Measurements from ENCODE around the gene PIGU. TPM values are rescaled to one million over a fixed set of nuclear protein-coding genes. Genes with fewer than 3 reads are reported as not detected.
A peak's percentile ranks its signal among the peaks of the same experiment; 100 is the strongest.

Gene PIGU
- total RNA-seq, 2 donors from 2014 or later, result 20.1 to 20.6 TPM

DNA sequence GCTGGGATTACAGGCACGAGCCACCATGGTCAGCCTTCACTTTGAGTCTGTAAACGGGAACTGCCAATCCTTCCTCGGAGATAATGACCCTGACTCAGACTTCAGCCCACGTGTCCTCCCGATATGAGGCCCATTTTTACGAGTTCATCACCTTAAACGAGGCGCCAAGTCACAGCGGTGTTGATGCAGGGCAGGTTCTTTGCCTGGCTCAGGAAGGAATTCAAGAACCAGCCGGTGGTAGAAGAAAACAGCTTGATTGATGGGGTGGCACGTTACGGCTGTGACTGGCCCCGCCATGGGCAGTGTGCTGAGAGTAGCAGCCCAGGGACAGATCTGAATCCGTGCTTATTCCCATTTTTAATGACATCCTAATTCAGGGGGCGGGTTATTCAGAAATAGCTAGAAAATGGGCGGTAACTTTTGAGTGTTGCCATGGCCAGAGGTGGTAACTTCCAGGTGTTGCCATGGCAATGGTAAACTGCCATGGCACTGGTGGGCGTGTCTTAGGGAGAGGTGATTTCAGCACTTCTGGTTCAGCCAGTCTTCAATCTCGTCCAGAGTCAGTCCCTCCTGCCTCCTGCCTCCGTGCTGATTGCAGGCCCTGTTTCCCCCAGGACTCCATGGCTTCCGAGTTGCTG is 127.5 kb downstream of the PIGU start:
- H3K27ac Mint-ChIP-seq, result no peak overlapping the region
- H3K27me3 Mint-ChIP-seq, result no peaks in the 10 kb centered on the region
- no peaks in the 10 kb centered on the region for H3K9me3 Mint-ChIP-seq
- peaks cover under 1 to 10% of the 10 kb centered on the region in 2 donors for H3K4me1 Mint-ChIP-seq (ENCODE audit: low read depth in 2 of 2)
- DNase-seq (ENCODE audit: low spot score) (no peak), ATAC-seq (no peak)
- H3K36me3 Mint-ChIP-seq, result no peaks in the 10 kb centered on the region
- no peak overlapping the region for H3K4me3 Mint-ChIP-seq

DNA sequence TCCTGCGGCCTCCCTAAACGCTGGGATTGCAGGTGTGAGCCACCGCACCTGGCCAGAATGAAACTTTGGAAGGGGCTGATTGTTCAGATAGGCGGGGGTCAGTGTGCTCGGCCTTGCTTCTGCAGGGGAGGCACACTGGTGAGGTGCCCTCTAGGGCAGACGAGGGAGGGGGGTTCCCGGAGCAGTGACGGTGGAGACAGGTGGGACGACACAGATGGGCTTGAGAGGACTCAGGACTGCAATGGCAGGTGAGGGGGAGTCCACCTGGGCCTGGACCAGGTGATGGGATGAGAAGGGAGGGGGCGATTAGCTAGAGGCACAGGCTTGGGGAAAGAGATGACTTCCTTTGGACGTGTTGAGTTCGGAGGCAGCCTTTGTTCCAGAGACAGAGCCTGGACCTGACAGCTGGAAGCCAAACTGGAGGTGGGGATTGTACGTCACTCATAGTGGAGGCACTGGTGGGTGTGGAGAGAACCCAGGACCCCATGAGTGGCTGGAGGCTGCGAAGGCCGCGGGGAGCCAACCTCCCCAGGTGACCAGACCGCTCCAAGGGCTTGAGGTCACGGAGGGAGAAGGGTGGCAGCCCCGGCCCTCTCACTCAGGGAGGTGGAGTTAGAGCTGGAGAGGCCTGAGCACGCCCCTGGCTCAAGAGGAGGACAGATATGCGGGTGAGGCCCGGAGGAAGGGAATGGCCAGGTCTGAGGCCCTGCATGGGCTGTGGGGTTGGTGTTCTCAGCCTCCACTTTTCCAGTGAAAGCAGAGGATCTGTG is 128.9 kb downstream of the PIGU start:
- ATAC-seq (peak in 1 of 2 donors; percentile 31), DNase-seq (ENCODE audit: low spot score) (no peak)
- Mint-ChIP-seq H3K4me3 (no peak overlapping the region), H3K9me3 (no peaks in the 10 kb centered on the region), H3K27ac (no peak overlapping the region), H3K36me3 (no peaks in the 10 kb centered on the region), H3K4me1 (ENCODE audit: low read depth in 2 of 2) (peaks cover 7 to 10% of the 10 kb centered on the region in 2 donors), H3K27me3 (no peaks in the 10 kb centered on the region)

DNA sequence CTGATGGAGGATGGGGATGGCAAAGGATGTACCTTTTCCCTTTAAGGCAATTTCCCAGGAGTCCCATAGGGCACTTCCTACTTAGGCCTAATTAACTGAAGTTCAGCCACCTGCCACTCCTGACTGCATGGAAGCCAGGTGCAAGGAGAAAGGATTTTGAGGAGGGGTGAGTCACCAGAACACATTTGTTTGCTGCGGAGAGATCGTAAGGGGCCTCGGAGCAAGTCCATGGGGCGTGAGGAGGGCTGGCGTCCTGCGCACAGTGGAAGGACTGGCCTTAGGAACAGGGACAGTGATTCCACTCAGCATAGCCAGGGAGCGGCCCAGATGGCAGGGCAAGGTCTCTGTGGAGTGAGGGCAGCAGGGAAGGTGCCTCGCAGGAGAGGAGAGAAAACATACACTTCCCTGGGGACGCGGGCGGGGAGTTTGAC is 130.1 kb downstream of the PIGU start:
- no peak overlapping the region for H3K4me3 Mint-ChIP-seq
- no peaks in the 10 kb centered on the region for H3K27me3 Mint-ChIP-seq
- no peaks in the 10 kb centered on the region for H3K9me3 Mint-ChIP-seq
- H3K27ac Mint-ChIP-seq, result peak overlapping the region in 1 of 2 donors; percentile 12
- H3K4me1 Mint-ChIP-seq (ENCODE audit: low read depth in 2 of 2), result peaks cover 7 to 12% of the 10 kb centered on the region in 2 donors
- no peak for DNase-seq (ENCODE audit: low spot score)
- ATAC-seq, result no peak
- no peaks in the 10 kb centered on the region for H3K36me3 Mint-ChIP-seq

DNA sequence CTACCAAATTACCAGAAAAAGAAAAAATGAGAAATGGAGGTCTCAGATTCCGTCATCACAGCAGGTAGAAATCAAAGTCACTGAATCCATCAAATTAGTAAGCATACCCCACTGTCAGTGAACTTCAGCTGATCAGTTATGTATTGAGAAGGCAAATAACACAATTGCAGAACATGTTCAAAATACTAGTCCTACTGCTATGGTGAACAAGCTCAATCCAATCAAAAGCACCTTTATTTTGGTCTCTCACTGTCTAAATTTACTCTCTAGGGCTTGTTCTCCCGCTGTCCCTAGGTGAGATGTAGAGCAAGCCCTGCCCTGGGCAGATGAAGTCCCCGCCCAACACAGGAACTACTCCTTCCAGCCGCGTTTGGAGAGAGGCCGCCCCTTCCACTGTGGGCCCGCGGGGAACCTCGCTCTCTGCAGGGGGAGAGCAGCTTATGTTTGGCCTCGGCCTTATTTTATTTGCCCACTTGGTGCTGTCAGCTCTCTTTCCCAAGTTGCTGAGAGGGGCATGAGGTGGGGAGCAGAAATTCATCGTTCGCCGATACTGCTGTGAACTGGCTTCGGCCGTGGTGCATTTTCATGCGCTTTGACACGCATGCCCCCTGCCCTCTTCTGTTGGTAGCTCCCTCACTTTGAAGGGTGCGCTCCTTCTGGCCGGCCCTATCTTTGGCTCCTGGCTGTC is 132.6 kb downstream of the PIGU start:
- Mint-ChIP-seq H3K36me3 (peaks cover 8% of the 10 kb centered on the region), H3K27ac (peak overlapping the region in 1 of 2 donors; percentile 89), H3K4me3 (no peak overlapping the region), H3K4me1 (ENCODE audit: low read depth in 2 of 2) (peaks cover 21 to 22% of the 10 kb centered on the region in 2 donors), H3K27me3 (no peaks in the 10 kb centered on the region), H3K9me3 (no peaks in the 10 kb centered on the region)
- no peak for DNase-seq (ENCODE audit: low spot score)
- no peak for ATAC-seq

DNA sequence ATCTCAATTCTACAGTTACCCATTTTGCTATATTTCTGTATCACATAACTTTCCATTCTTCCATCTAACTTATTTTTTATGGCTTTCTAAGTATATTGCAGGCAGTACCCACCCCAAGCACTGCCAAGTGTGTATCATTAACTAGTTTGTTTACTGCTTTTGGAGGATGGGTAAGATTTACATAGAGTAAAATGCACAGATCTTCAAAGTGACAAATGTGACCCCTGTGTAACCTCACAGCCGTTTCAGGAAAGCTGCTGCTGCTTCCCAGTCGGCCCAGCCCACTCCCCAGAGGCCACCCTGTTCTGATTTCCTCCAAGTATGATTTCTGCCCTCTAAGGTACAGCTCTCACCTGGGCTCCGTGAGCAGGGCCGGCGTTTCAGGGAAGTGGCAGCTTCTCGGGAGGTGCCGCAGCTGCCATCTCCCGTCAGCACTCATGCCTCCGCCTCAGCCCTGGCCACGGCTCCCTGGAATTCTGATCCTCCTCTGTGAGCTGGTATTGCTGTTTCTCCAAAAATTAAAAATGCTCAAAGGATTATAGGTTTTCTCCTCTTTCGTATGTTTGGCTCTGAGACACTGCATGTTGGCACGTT is 133.3 kb downstream of the PIGU start:
- ATAC-seq (no peak), DNase-seq (ENCODE audit: low spot score) (no peak)
- H3K27me3 Mint-ChIP-seq, result no peaks in the 10 kb centered on the region
- peaks cover 8% of the 10 kb centered on the region for H3K36me3 Mint-ChIP-seq
- H3K4me1 Mint-ChIP-seq (ENCODE audit: low read depth in 2 of 2), result peaks cover 21% of the 10 kb centered on the region in 2 donors
- H3K4me3 Mint-ChIP-seq, result no peak overlapping the region
- H3K9me3 Mint-ChIP-seq, result no peaks in the 10 kb centered on the region
- H3K27ac Mint-ChIP-seq, result peak overlapping the region in 1 of 2 donors; percentile 89

DNA sequence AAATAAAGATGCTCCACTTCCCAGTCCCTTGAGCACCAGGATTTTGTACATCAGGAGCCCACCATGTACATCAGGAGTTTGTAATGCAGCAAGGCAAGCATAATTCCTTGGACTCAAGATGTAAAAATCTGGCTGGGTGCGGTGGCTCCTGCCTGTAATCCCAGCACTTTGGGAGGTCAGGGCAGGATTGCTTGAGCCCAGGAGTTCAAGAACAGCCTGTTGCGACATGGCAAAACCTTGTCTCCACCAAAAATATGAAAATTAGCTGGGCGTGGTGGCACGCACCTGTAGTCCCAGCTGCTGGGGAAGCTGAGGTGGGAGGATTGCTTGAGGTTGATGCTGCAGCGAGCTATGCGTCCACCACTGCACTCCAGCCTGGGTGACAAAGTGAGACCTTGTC is 134.5 kb downstream of the PIGU start:
- Mint-ChIP-seq H3K4me3 (no peak overlapping the region), H3K27me3 (no peaks in the 10 kb centered on the region), H3K4me1 (ENCODE audit: low read depth in 2 of 2) (peaks cover 21% of the 10 kb centered on the region in 2 donors), H3K9me3 (no peaks in the 10 kb centered on the region), H3K36me3 (peaks cover 8% of the 10 kb centered on the region), H3K27ac (peak overlapping the region in 1 of 2 donors; percentile 89)
- DNase-seq (ENCODE audit: low spot score), result no peak
- ATAC-seq, result no peak

DNA sequence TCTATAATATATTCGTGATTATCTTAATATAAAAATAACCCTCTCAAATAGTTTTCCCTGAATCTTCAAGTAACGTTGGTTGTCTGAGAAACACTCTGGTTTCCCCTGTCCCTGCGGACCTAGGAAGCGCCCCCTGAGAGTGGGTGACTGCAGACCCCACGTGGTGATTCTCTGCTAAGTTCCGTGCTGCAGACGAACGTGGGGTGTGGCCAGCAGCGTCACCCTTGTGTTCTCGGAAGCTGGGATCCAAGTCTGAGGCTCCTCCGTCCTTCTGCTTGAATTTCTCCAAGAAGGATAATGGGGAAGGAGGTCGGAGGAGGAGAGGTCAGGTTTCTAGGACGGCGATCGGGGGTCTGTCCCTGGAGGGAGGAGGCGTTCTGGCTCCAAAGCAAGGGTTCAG is 135.0 kb downstream of the PIGU start:
- Mint-ChIP-seq H3K4me3 (no peak overlapping the region), H3K4me1 (ENCODE audit: low read depth in 2 of 2) (peaks cover 21% of the 10 kb centered on the region in 2 donors), H3K9me3 (no peaks in the 10 kb centered on the region), H3K27ac (peak overlapping the region; percentile 80 to 89), H3K36me3 (peaks cover 8% of the 10 kb centered on the region), H3K27me3 (no peaks in the 10 kb centered on the region)
- DNase-seq (ENCODE audit: low spot score) (no peak), ATAC-seq (no peak)

DNA sequence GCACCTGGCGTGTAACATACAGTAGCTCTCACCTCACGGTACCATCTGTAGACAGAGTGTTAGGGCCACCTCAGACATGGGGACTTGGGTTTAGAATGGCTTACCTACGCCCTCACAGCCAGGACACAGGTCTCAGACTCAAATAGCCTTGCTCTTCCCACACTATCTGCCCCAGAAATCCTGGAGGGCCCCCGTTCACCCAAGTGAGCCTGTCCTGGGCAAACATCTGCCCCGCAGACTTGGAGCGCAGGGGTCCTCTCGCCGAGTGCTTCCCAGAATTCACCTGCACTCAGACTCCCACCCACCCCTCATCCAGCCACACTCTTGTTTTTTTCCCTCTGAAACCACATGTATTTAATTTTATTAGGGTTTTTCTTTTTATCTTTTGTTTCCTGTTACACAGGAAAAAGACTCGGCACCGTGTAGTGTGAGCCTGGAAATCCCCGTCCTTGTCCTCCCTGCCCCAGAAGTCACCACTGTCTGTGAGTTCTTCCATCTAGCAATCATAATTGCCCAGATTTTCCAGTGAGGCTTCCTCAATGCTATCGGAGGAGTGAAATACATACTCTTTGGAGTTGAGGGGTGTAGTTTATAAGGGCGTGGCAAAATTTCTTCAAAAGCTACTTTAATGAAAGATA is 135.5 kb downstream of the PIGU start:
- DNase-seq (ENCODE audit: low spot score), result no peak
- H3K36me3 Mint-ChIP-seq, result peaks cover 8% of the 10 kb centered on the region

DNA sequence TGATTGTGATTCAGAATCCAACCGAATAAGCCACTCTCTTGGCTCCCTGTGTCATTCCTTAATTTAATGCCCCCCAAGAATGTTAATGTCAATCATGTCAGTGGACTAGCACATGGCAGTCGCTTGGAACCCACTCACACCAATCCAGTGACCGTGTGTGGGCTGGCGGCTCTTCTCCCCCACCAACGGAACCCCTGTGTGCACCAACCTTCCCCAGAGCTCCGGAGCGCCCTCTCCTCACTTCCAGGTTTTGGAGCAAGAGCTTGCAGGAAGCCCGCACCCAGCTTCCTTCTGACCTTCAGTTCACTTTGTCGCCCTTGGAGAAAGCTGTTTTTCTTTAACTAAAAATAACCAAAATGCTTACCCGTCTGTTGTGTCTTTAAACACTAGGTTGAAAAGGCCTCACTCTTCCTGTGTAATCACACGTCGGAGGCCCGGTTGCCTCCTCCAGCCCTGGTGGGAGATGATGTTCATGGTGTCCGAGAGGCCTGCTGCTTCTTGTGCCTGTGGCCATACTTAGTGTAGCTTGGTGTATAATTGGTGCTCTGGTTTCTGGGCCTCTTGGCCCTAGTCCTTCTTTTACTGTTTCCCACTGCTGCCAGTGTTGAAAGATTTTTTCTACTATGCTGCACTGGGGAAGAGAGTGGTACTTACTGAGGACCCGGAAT is 136.2 kb downstream of the PIGU start:
- no peaks in the 10 kb centered on the region for H3K9me3 Mint-ChIP-seq
- peak overlapping the region; percentile 80 to 89 for H3K27ac Mint-ChIP-seq
- H3K4me3 Mint-ChIP-seq, result peak overlapping the region; percentile 24
- DNase-seq (ENCODE audit: low spot score), result no peak
- peaks cover 8% of the 10 kb centered on the region for H3K36me3 Mint-ChIP-seq
- no peak for ATAC-seq
- H3K4me1 Mint-ChIP-seq (ENCODE audit: low read depth in 2 of 2), result peaks cover 21% of the 10 kb centered on the region in 2 donors
- H3K27me3 Mint-ChIP-seq, result no peaks in the 10 kb centered on the region

More for the DNA sequence above, 135.5 kb downstream of the PIGU start:
- peak overlapping the region; percentile 80 to 89 for H3K27ac Mint-ChIP-seq
- H3K4me3 Mint-ChIP-seq, result peak overlapping the region; percentile 24
- H3K9me3 Mint-ChIP-seq, result no peaks in the 10 kb centered on the region
- no peaks in the 10 kb centered on the region for H3K27me3 Mint-ChIP-seq
- peaks cover 21% of the 10 kb centered on the region in 2 donors for H3K4me1 Mint-ChIP-seq (ENCODE audit: low read depth in 2 of 2)
- ATAC-seq, result peak; percentile 46 to 53

DNA sequence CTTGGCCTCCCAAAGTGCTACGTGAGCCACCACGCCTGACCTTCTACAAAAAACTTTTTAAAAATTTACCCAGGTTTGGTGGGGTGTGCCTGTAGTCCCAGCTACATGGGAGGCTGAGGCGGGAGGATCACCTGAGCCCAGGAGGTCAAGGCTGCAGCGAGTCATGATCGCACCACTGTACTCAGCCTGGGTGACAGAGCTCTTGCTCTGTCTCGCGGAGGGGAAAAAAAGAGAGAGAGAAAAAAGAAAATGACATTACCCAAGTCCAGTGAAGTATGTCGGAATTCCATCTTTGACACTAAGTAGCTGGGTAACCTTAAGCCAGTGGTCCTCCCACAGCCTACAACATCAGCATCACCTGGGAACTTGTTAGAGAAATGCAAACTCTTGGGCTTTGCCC is 137.1 kb downstream of the PIGU start:
- Mint-ChIP-seq H3K9me3 (no peaks in the 10 kb centered on the region), H3K27ac (peak overlapping the region in 1 of 2 donors; percentile 89), H3K4me3 (no peak overlapping the region), H3K27me3 (no peaks in the 10 kb centered on the region), H3K4me1 (ENCODE audit: low read depth in 2 of 2) (peaks cover 21 to 24% of the 10 kb centered on the region in 2 donors), H3K36me3 (peaks cover 8% of the 10 kb centered on the region)
- DNase-seq (ENCODE audit: low spot score) (no peak), ATAC-seq (no peak)

DNA sequence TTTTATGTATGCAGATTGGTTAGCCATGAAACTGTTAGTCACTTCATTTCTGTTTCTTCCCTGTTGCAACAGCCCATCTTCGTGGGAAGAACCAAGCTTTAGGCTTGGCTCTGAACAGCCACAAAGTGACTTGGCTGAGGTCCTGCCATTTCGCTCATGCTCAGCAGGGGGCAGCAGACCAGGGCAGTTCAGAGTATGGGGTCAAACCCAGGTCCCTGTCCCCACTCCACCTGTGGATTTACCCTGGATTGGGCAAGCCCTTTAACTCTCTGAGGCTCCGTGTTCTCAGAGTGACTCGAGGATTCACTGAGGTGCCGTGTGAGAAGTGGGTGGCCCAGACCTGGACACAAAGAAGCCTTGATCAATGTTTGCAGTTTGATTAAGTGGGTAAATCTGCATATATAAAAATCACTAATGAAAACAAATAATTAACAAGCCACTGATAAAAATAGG is 138.2 kb downstream of the PIGU start:
- no peak for DNase-seq (ENCODE audit: low spot score)
- Mint-ChIP-seq H3K27me3 (no peaks in the 10 kb centered on the region), H3K4me3 (no peak overlapping the region), H3K27ac (no peak overlapping the region), H3K4me1 (ENCODE audit: low read depth in 2 of 2) (peaks cover 13 to 25% of the 10 kb centered on the region in 2 donors), H3K9me3 (no peaks in the 10 kb centered on the region), H3K36me3 (peaks cover 8% of the 10 kb centered on the region)
- ATAC-seq, result peak; percentile 66 to 67

DNA sequence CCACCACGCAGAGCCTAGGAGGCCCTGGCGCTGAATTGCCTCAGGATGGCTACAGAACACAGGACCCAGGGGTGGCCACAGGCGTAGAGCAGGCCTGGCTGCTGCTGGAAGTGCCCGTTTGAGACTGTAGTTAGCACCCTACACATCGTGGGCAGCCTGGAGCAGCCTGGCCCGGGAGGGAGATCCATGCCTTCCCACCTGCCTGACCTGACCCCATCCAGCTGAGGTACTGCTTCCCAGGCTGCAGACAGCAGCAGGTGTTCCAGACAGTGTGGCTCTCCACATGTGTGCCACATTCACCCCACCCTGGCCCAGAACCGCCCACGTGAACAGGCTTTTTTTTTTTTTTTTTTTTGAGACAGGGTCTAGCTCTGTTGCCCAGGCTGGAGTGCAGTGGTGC is 139.2 kb downstream of the PIGU start:
- H3K27me3 Mint-ChIP-seq, result no peaks in the 10 kb centered on the region
- H3K4me3 Mint-ChIP-seq, result no peak overlapping the region
- H3K4me1 Mint-ChIP-seq (ENCODE audit: low read depth in 2 of 2), result peaks cover 13 to 25% of the 10 kb centered on the region in 2 donors
- H3K9me3 Mint-ChIP-seq, result no peaks in the 10 kb centered on the region
- no peak for DNase-seq (ENCODE audit: low spot score)
- peak in 1 of 2 donors; percentile 4 for ATAC-seq
- H3K36me3 Mint-ChIP-seq, result peaks cover 8% of the 10 kb centered on the region
- H3K27ac Mint-ChIP-seq, result no peak overlapping the region
